Measurements from ENCODE around the gene ITGAL.

- TF ChIP-seq ZUFSP (CRISPR knock-in tag; IDR thresholded peaks at IDR 0.05; ENCODE audit: borderline replicate concordance) (no peak), MIER2 (CRISPR knock-in tag; IDR thresholded peaks at IDR 0.05) (no peak), NFKB2 (CRISPR knock-in tag; IDR thresholded peaks at IDR 0.05; ENCODE audit: borderline replicate concordance) (no peak), RXRB (CRISPR knock-in tag; IDR thresholded peaks at IDR 0.05; ENCODE audit: borderline replicate concordance) (no peak), CTCF (CRISPR knock-in tag; IDR thresholded peaks at IDR 0.05) (no peak)
Observed at GRCh38 chr16:30566531-30566930, 94.0 kb downstream of the ITGAL start.
